ENCODE results near the gene ZNF234.

GRCh38 chr19:44182145-44182544 is 40.8 kb downstream of the ZNF234 start:
- TF ChIP-seq POLR2A (IDR thresholded peaks at IDR 0.05) (no peak), EP300 (IDR thresholded peaks at IDR 0.05) (no peak), POLR2AphosphoS5 (IDR thresholded peaks at IDR 0.05) (no peak)
- TF ChIP-seq, protein P1, sequence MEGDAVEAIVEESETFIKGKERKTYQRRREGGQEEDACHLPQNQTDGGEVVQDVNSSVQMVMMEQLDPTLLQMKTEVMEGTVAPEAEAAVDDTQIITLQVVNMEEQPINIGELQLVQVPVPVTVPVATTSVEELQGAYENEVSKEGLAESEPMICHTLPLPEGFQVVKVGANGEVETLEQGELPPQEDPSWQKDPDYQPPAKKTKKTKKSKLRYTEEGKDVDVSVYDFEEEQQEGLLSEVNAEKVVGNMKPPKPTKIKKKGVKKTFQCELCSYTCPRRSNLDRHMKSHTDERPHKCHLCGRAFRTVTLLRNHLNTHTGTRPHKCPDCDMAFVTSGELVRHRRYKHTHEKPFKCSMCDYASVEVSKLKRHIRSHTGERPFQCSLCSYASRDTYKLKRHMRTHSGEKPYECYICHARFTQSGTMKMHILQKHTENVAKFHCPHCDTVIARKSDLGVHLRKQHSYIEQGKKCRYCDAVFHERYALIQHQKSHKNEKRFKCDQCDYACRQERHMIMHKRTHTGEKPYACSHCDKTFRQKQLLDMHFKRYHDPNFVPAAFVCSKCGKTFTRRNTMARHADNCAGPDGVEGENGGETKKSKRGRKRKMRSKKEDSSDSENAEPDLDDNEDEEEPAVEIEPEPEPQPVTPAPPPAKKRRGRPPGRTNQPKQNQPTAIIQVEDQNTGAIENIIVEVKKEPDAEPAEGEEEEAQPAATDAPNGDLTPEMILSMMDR (IDR thresholded peaks at IDR 0.05) = no peak

Data from suprapubic skin (tissue), 4 donors.